NCI-H187 treated with DMSO at 0.1 percent for 48 hours (cell line): Measurements from ENCODE around the gene LGALS9B.
"Not testable (repeated sequence)": the region's sequence is repeated elsewhere in the genome, so short reads cannot be mapped to it uniquely, and the experiment has no call there.

ENCODE experiments used
- DNase-seq: peaks from one replicate; lab custom pipeline; 2025; lab: John Stamatoyannopoulos, UW

Gene LGALS9B

DNA sequence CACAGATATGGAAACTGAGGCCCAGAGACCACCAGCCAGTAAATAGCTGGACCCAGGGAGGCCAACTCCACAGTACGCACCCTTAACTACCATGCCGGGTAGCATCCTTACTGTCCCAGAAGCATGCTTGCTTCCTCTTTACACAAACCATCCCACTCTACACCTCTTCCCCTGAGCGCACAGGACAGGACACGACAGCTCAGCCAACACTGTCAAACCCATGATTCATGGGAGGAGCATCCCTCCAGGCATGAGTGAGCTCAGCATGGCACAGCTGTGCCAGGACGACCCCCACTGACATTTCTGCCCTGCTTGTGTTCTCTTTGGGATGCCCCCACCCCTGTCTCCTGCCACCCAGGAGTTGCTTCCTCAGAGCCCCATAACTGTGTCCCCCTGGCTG, 340 bp downstream of the LGALS9B start:
- DNase-seq, result not testable (repeated sequence)

DNA sequence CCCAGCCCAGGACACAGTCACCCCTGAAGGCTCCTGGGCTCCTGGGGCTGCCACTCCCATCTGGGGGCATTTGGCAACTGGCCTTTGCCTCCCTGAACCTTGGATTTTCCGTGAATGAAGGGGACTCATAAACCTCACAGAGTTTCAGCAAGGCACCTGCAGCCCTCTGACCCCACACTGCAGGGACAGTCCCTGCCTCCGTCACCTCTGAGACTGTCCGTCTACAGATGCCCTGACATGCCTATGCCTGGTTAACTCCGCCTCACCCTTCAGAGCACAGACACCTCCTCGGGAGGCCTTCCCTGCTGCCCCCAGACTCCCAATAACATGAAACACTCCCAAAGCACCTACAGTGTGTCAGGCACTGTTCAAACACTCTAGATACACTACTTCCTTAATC, 786 bp downstream of the LGALS9B start:
- not testable (repeated sequence) for DNase-seq

DNA sequence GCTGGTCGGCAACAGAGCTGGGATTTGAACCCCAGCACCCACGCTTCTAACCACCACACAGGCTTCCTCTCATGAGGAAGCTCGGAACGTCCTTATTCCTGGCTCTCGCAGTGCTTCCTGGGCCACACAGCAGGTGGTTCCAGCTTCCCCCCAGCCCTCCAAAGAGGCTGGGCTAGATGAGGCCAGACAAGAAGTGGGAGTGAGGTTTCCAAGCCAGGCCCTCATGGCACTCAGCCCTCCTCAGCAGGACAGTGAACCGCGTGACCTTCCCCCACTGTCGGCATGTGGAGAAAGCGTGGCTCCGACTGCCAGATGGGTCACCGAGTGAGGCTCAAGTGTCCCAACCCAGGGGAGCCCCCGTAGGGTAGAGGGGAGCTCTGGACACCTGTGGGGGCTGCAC, 1.8 kb downstream of the LGALS9B start:
- not testable (repeated sequence) for DNase-seq

DNA sequence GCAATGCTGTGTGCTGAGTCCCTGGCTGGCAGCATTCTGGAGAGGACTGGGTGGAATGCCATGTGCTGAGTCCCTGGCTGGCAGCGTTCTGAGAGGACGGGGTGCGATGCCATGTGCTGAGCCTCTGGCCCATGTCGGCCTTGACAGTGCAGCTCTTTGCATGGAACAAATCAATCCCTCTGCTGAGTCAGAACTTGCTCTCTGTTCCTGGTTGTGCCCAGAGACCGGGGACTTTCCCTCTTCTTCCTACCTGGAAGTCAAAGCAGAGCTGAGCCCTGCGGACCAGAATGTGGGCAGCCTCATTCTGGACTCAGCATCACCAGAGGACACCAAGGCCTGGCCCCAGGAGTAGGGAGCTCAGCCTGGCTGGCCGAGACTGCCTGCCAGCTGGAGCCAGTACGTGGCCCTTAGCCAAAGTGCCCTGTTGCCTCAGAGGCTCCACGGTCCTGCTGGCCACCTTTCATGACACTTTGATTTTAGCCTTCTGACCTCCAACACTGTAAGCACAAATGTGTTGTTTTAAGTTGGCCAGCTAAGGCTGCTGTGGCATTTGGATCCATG, 2.4 kb downstream of the LGALS9B start:
- not testable (repeated sequence) for DNase-seq

DNA sequence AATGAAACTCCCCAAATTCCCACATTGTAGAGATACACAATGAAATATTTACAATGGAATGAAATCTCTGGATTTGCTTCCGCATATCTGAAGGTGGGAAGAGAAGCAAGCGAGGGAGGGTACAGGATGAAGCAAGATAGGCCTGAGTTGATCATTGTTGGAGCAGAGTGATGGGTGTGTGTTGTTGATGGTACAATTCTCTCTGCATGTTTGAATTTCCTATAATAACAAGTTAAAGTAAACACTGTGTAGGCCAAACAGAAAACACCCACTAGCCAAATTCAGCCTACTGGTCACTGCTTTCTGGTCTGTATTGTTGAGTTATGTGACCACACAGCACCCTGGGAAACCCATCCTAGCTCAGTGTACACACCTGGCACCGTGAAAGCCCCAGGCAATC, 5.2 kb downstream of the LGALS9B start:
- not testable (repeated sequence) for DNase-seq

DNA sequence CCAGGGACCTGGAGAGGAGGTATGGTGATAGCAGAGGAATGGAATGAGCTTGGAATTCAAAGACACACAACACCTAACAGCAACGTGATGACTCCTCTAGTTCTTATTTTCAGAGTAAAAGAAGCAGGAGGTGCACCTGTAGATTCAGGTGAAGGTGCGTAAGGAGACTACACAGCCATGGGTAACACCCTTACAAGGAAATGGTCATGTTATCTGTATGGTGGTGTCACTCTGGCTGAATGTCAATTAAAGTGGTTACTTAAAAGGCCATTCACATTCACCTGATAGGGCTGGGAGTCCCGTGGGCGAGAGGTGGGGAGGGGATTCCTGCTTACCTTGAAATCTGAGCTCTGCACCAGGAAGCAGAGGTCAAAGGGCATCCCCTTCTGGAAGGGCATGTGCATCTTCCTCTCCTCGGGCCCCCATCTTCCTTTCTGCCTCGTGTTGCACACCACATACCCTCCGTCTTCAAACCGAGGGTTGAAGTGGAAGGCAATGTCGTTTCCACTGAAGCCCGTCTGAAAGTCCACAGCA, 9.4 kb downstream of the LGALS9B start:
- not testable (repeated sequence) for DNase-seq

DNA sequence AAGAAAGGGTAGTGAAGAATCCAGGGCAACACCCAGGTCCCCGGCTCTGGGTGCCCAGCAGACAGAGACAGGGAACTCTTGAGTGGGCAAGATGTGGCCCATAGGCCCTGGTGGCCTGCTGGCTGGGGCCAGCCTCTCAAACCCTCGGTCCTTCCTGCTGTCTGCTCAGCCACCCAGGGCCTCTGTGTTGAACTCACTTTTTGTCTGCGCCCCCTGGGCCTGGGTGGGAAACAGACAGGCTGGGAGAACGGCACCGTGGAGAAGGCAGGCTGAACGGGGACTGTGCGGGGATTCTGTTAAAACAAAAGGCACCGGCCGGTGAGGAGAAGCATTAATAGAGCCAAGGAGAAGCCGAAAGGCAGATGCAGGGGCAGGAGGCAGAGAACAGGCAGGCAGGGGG, 12.2 kb downstream of the LGALS9B start:
- DNase-seq, result not testable (repeated sequence)

DNA sequence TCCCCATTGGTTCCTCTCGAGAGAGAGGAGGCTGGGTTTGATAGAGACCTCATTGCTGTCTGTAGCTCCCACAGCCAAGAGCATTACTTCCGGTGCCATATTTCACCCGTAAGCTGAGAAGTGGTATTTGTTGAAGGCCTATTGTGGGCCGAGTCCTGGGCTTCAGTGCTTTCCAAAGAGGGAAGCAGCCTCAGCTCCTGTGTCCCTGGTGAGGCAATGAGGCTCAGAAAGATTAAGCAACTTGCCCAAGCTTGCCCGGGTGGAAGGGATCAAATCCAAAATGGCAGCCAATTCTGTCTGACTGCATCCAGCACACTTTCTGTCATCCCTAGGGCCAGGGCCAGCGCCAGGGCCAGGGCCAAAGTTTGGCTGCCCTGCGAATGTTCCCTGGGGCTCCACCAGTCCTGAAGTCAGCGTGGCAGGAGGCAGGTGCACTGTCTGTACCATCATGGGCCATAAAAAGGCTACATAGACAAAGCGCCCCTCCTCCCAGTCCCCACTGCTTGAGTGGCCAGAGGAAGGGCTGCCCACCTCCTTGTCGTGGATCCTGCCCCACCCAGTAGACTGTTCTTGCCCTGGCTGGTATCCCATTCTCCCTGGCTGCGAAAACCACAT, 13.4 kb downstream of the LGALS9B start:
- DNase-seq, result not testable (repeated sequence)

DNA sequence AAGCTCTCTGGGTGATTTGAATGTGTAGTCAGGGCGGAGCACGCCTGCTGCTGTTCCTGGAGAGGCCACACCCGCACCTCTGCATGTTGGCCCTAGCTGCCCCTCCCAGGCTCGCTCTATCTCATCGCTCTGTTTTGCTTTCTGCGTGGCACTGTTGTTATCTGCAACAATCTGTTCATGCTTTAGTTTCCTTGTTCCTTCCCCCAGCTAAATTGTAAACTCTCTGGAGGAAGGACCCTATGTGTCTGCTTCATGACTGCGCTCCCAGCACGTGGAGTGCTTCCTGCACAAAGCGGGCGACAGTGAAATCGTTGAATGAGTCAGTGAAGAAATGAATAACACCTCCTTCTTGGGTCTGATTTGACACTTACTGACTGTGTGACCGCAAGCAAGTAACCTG, 16.5 kb downstream of the LGALS9B start:
- not testable (repeated sequence) for DNase-seq

DNA sequence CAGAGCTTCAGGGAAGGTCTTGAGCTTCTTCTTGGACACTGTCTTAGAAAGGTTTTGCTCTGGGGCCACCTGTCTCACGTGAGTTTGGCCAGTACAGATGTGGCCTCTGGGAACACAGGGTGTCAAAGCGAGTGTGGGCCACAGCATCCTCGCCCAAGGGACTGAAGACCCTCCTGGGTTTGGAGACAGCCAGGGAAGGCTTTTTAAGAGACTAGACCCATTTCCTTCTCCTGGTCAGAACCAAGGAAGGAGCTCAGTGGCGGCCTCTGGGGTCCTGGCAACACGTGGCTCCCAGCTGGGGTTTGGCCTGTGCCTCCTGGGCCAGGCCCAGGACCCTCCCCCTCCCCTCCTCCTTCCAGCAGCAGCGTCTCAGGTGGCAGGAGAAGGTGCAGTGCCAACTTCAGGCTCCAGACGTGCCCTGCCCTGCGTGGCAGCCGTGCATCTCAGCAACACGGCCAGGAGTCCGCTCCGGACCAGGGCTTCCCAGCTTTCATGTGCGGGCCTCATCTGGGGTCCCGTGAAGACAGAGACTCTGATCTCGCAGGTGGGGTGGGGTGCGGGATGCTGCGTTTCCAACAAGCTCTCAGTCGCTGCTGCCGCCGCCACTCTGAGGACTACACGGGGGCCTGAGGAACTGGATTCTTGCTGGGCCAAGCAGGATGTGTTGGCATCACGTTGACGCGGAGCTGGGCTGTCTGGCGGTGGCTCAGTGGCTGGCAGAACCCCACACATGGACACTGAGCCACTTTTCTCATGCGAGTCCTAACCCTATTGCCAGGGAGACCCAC, 19.6 kb downstream of the LGALS9B start:
- not testable (repeated sequence) for DNase-seq

DNA sequence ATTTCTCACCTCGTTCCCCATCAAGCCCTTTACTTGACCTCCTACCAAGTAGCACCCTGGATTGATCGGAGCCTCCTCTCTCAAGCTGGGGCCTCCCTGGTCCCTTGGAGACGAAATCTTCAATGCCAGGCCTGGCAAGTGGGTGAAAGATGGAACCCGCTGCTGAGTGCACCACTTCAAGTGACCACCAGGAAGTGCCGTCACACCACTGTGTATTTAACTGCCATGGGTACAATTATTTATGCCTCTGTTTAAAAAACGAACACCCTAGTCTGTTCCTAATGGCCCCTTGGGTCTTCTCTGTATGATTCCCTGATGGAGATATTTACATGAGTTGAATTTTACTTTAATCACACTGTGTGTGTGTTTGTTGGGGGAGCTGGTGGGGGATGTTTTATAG, 20.4 kb downstream of the LGALS9B start:
- DNase-seq, result not testable (repeated sequence)

DNA sequence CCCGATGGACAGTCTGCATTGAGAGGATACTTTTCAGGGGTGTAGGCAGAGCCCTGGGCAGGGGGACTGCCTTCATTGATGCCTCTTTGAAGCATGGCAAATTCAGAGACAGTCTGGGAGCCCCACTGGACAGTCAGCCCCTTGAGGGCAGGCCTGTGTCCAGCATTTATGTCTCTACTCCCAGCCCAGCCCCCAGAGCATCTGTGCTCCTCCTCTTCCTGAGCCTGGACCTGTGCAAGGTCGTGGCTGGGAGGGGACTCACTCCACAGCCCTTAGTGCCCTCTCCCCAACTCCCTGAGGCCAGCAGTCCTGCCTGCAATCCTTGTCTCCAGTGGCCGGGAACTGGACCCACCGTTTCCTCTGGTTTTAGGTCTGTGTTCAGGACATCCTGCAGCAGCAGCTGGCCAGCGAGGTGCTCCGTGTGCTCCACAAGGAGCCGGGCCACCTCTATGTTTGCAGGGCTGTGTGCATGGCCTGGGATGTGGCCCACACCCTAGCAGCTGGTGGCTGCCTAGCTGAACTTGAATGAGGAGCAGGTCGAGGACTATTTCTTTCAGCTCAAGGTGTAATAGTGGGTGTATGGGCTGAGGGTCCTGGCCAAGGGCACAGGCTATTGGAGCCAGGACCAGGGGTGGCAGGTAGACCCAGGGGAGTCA, 22.6 kb downstream of the LGALS9B start:
- DNase-seq, result not testable (repeated sequence)

DNA sequence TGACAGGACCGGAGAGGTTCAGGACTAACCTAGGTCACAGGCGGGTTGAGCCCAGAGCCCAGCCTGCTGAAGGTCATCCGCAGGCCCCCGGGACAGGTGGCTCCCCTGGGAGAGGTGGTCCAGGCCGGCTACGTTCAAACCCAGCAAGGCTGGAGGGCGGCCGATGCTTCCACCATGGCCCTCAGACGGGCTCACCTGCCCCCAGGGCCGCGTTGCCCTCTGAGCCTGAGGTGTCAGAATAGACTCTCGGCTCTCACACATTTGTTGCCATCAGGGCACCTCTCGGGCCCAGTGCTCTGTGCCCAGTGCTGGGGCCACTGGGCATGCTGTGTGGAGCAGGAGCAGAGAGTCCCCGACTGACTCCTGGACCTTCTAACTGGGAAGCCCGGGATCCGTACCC, 23.2 kb downstream of the LGALS9B start:
- DNase-seq, result not testable (repeated sequence)

DNA sequence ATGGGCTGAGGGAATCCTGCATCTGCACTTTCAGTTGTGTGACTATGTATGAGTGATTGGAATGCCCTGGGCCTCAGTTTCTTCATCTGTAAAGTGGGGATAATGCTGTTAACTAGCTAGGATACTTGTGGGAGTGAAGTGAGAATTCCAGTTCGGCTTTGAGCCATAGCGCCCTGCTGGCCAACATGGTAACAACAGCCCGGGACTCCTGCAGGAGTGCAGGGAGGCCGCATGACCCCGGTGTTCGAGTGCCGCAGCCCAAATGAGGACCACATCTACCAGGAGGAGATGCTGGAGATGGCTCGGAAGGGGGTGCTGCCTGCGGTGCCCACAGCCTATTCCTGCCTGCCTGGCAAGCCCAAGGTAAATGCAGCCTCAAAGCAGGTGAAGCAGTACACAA, 23.7 kb downstream of the LGALS9B start:
- not testable (repeated sequence) for DNase-seq

DNA sequence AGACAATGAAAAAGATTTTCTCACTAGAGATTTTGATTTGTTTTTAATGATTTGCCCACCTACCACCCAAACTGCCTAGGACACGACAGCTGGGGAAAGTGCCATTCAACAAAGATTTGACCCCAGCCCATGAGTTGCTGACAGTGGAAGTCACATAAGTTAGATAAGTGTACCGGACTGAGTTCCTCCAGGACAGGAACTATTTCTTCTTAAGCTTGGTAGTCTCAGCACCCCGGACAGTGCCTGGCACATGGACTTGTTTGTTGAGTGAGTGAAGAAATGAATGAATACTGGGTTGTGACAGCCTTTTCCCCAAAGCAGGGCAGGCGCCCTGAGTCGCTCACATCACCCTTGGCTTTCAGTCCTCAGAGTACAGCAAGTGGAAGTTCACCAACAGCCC, 26.7 kb downstream of the LGALS9B start:
- DNase-seq, result not testable (repeated sequence)

DNA sequence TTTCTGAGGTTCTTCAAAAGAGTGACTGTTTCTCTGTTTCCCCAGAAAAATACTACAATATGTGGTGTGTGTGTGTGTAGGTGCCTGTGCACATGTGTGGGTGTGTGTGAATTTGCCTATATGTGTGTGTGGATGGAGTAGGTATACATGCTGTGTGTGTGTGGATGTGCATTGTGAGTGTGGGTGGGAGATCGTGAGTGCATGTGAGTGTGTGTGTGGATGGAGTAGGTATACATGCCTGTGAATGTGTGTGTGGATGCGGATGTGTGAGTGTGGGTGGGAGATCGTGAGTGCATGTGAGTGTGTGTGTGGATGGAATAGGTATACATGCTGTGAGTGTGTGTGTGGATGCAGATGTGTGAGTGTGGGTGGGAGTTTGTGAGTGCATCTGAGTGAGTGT, 32.2 kb downstream of the LGALS9B start:
- not testable (repeated sequence) for DNase-seq

DNA sequence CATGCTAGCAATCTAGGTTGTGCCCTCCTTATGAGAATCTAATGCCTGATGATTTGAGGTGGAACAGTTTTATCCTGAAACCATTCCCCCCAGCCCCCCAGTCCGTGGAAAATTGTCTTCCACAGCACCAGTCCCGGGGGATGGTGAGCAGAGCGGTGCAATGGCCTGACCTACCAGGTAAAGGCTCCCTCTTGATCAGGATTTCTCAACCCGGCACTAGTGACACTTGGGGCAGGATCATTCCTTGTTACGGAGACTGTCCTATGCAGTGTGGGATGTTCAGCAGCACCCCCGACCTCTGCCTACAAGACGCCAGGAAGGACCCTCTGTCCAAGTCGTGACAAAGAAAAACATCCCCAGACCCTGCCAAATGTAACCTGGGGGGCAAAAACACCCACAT, 34.0 kb downstream of the LGALS9B start:
- DNase-seq, result not testable (repeated sequence)

DNA sequence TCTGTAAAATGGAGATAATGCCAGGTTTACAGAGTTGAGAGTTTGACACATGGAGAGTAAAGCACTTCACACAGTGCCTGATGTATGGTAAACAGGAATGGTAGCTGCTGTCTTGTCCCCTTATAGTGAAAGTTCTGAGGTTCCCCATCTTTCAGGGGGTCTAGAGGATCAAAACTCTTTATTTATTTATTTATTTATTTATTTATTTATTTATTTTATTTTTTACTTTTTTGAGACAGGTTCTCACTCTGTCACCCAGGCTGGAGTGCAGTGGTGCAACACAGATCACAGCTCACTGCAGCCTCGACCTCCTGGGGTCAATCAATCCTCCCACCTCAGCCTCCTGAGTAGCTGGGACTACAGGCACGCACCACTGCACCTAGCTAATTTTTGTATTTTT, 40.1 kb downstream of the LGALS9B start:
- not testable (repeated sequence) for DNase-seq

DNA sequence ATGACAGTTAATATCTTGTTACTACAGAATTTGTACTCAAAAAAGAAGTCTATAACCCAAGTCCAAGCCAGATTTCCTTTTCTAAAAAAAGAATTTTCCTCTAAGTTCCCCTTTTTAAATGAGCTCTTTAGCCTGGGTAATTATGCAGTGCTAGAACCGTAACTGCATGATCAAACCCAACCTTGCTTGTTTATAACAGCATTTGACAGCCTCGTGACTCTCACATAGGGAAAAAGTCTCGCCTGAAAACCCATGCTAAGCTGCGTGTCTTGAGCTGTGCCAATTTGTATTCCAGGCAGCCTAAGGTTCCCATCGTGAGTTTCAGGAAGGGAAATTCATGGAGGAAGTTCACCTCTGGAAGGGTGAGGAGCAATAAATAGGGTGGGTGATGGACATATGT, 44.5 kb downstream of the LGALS9B start:
- DNase-seq, result not testable (repeated sequence)

DNA sequence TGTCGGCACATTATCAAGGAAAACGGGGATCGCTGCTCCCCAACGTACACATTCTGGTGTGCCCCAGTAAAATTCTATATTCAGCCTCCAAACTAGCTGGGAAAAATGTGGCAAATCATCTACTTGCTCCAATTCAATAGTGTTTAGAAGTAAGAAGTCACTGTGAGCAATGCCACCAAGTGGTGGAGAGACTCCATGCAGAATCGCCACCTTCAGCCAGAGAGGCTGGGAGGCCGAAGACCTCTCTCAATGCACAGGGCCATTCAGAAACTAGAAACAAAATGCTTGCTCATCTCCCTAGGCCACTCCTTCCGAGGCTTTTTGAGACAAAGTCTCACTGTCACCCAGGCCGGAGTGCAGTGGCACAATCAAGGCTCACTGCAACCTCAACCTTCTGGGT, 48.5 kb downstream of the LGALS9B start:
- DNase-seq, result not testable (repeated sequence)

DNA sequence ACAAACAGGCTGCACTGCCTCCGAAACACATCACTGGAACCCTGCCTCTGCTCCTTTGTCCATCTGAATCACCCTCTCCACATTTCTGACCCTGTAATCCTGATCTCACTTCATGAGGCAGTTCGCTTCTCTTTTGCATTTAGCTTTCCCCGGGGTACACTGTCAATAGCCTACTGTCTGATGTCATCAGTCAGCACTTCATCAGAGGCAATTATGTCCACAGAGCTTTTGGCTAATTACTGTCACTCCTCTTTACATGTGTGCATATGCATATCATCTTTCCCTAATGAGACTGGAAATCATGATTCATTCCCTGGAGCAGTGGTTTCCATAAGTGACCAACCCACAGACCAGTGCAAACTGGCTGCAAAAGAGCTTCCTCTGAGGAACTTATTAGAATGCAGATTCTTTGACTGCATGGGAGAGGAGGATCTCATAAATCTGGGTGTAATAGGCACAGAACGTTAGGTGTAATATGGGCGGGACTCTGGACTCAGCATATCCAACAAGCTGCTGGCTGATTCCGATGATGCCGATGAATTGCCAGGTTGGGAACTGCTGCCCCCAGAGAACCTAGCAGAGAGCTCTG, 49.8 kb downstream of the LGALS9B start:
- DNase-seq, result not testable (repeated sequence)

DNA sequence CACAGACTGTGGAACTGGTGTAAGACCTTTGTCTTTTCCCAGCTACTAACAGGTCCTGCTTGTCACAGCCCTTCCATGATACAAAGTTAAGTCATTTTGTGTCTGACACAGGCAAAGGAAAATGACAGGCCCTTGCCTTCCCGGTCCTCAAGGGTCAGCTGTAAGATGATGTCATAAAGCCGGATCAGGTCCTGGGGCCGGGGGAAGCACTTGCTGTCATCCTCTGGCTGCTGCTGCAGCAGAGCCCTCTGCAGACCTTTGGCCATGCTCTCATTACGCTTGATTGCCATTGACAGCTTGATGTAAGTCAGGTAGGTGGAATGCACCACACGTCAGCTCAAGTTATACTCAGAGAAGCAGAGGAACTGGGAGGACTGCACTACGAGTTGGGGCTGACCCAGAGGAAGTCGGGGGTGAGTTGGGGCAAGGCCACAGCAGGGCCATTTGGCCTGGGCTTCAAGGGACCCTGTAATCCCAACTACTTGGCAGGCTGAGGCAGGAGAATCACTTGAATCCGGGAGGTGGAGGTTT, 50.9 kb downstream of the LGALS9B start:
- not testable (repeated sequence) for DNase-seq
